Measurements from ENCODE around the gene GALNS.

GRCh38 chr16:88899901-88900661 is 43.3 kb upstream of the GALNS start:
- no peak for TF ChIP-seq POLR2A (IDR thresholded peaks at IDR 0.05; ENCODE audit: low read length)
- TF ChIP-seq GATA1 (IDR thresholded peaks at IDR 0.05; ENCODE audit: low read depth, low read length), result no peak
